ENCODE data around the gene LRRK1. TPM values are rescaled to one million over a fixed set of nuclear protein-coding genes. Genes with fewer than 3 reads are reported as not detected.

Gene LRRK1
- total and polyA plus RNA-seq, 2 of the 4 experiments (the other 2 are of a cell fraction) = 3.0 to 5.8 TPM

GRCh38 chr15:100881573-100882336 lies 37.4 kb upstream of the LRRK1 start:
- ChIA-PET POLR2A (ENCODE audit: unreplicated experiment) (interaction anchor here (0.5 to 0.6 kb wide), 2 partner anchors 234 to 267 kb away, joined by 3 to 5 read pairs; no protein-coding TSS in a partner anchor), CTCF (interaction anchor here (0.5 kb wide), 1 partner anchor 231 kb away, joined by 4 read pairs; no protein-coding TSS in a partner anchor)
- no TSS peak for BruUV-seq (replicated peaks)
- Histone ChIP-seq H3K27me3 (ENCODE audit: control insufficient read depth, insufficient read depth, low read length) (peaks cover 54% of the 10 kb centered on the region), H2BK120ac (ENCODE audit: low read depth, low read length) (no peak overlapping the region), H2BK5ac (ENCODE audit: low read depth, low read length, poor library complexity, severe bottlenecking) (no peak overlapping the region), H3K4ac (ENCODE audit: low read depth, low read length) (no peak overlapping the region), H2AK9ac (replicated peaks; ENCODE audit: low read depth, low read length, poor library complexity) (no peak overlapping the region), H3K56ac (ENCODE audit: extremely low read depth, insufficient read depth, low read length) (no peak overlapping the region), H3K14ac (replicated peaks; ENCODE audit: low read depth, low read length) (no peak overlapping the region), H4K5ac (ENCODE audit: low read depth, low read length) (no peak overlapping the region), H2AK5ac (ENCODE audit: low read depth, low read length) (no peak overlapping the region), H3K9me3 (ENCODE audit: control insufficient read depth, insufficient read depth, low read length) (no peaks in the 10 kb centered on the region), H3K4me2 (ENCODE audit: low read depth, low read length) (no peak overlapping the region), H2BK15ac (ENCODE audit: low read depth, low read length) (no peak overlapping the region), H4K20me1 (ENCODE audit: insufficient read depth, low read length) (no peaks in the 10 kb centered on the region), H4K8ac (ENCODE audit: low read depth in 2 of 2, low read length in 2 of 2) (no peak overlapping the region), H2AFZ (replicated peaks; ENCODE audit: low read length, poor library complexity) (no peak overlapping the region), H3K9ac (ENCODE audit: low read depth, low read length) (no peak overlapping the region), H3K9me1 (ENCODE audit: insufficient read depth, low read length) (no peaks in the 10 kb centered on the region), H2BK20ac (ENCODE audit: low read depth, low read length) (no peak overlapping the region), H3K27ac (ENCODE audit: insufficient read depth, low read length) (no peak overlapping the region), H3K36me3 (ENCODE audit: control insufficient read depth, insufficient read depth, low read length) (no peaks in the 10 kb centered on the region), H3K79me1 (ENCODE audit: low read depth in 1 of 2, low read length in 2 of 2) (no peaks in the 10 kb centered on the region), H3K18ac (ENCODE audit: low read depth, low read length) (no peak overlapping the region), H4K91ac (ENCODE audit: insufficient read depth, low read depth, low read length) (no peak overlapping the region), H3K23ac (ENCODE audit: low read depth, low read length) (no peak overlapping the region), H3K4me1 (ENCODE audit: control insufficient read depth, insufficient read depth, low read length) (no peaks in the 10 kb centered on the region; the same call in 1 of the 2 replicates), H3K4me3 (ENCODE audit: insufficient read depth, low read depth, low read length) (no peak overlapping the region)
- intact Hi-C loops (cut with micrococcal nuclease) = no loop called here
- in situ Hi-C loops (cut with MboI; ENCODE audit: low sequenced_read_pairs) = no loop called here
- WGBS, 2 experiments (ENCODE audit: extremely low coverage in 2 of 2, insufficient read length in 1 of 2) = 91% methylated on average over 8 of the region's 14 CpGs; no CpG with 5 or more reads in 1 of the 2 experiments
- ATAC-seq (ENCODE audit: low read depth) (no peak), DNase-seq (no peak)
- dilution Hi-C loops (cut with HindIII; ENCODE audit: low sequenced_read_pairs, unreplicated experiment) = no loop called here
- TF ChIP-seq RFX5 (IDR thresholded peaks at IDR 0.05; ENCODE audit: low read depth, low read length) (no peak), RCOR1 (IDR thresholded peaks at IDR 0.05; ENCODE audit: insufficient replicate concordance, low read length) (no peak), CHD1 (IDR thresholded peaks at IDR 0.05; ENCODE audit: low read depth, low read length) (no peak), POLR2A (IDR thresholded peaks at IDR 0.05; ENCODE audit: low read depth, low read length) (no peak), USF2 (IDR thresholded peaks at IDR 0.05; ENCODE audit: low read depth, low read length) (no peak), CTCF (conservative IDR thresholded peaks at IDR 0.05; ENCODE audit: low read depth, low read length) (no peak), CEBPB (IDR thresholded peaks at IDR 0.05; ENCODE audit: low read depth, low read length) (no peak), MXI1 (IDR thresholded peaks at IDR 0.05; ENCODE audit: borderline replicate concordance, low read depth, low read length) (no peak), MAFK (IDR thresholded peaks at IDR 0.05; ENCODE audit: low read depth, low read length) (no peak), SMC3 (IDR thresholded peaks at IDR 0.05; ENCODE audit: low read depth, low read length) (no peak), MAZ (IDR thresholded peaks at IDR 0.05; ENCODE audit: borderline replicate concordance, low read depth, low read length) (no peak), FOS (IDR thresholded peaks at IDR 0.05; ENCODE audit: low read depth, low read length) (no peak), ELK1 (IDR thresholded peaks at IDR 0.05; ENCODE audit: borderline replicate concordance, low read depth, low read length) (no peak), BHLHE40 (IDR thresholded peaks at IDR 0.05; ENCODE audit: low read depth, low read length) (no peak)
